ENCODE results near the gene GIGYF2.

DNA sequence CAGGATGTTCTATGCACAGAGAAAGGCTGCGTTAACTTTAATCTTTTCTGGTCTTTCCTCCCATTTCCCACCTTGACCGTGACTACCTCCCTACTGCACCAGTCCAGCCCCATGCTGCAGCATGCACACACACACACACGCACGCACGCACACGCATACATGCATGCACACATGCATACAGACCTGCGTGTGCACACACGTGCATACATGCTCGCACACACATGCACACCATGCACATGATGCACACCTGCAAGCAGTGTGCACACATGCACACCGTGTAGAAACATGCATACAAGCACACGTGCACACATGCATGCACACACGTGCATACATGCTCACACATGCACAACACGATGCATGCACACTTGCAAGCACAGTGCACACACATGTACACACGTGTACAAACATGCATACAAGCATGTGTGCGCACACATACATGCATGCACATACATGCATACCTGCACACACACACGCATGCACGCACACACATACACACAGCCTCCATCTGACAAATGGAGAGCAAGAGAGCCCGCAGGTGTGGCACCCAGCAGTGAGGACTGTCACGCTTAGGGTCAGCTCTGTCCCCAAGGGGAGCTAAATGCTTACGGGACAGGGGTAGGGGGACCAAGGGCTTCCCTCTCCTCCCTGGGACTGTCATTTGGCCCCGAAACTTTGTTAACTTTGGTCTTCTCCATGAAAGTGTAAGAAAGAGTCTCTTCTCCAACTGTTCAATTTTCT, 191.1 kb downstream of the GIGYF2 start:
- TF ChIP-seq, protein P1, sequence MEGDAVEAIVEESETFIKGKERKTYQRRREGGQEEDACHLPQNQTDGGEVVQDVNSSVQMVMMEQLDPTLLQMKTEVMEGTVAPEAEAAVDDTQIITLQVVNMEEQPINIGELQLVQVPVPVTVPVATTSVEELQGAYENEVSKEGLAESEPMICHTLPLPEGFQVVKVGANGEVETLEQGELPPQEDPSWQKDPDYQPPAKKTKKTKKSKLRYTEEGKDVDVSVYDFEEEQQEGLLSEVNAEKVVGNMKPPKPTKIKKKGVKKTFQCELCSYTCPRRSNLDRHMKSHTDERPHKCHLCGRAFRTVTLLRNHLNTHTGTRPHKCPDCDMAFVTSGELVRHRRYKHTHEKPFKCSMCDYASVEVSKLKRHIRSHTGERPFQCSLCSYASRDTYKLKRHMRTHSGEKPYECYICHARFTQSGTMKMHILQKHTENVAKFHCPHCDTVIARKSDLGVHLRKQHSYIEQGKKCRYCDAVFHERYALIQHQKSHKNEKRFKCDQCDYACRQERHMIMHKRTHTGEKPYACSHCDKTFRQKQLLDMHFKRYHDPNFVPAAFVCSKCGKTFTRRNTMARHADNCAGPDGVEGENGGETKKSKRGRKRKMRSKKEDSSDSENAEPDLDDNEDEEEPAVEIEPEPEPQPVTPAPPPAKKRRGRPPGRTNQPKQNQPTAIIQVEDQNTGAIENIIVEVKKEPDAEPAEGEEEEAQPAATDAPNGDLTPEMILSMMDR (IDR thresholded peaks at IDR 0.05), result no peak
- TF ChIP-seq ZFX (IDR thresholded peaks at IDR 0.05; ENCODE audit: borderline replicate concordance), result no peak
